B cell (primary cell): ENCODE data around the gene CETP. TPM values are rescaled to one million over a fixed set of nuclear protein-coding genes. Genes with fewer than 3 reads are reported as not detected.
"Not testable (repeated sequence)": the region's sequence is repeated elsewhere in the genome, so short reads cannot be mapped to it uniquely, and the experiment has no call there.

Experiments used
- ATAC-seq: fragments of 200-7000 bp; cut with Tn5 transposase; one replicate; pipeline ENCODE4 v1.10.0; 2021; ENCODE audit warnings: low read depth, mild to moderate bottlenecking, moderate number of reproducible peaks, moderate library complexity
- CTCF ChIA-PET: fragments of 350-600 bp; sonication (Branson Sonifier 250); formaldehyde crosslinking; loops from one replicate; lab custom pipeline; 2021; ENCODE audit warnings: antibody characterized with exemption, inconsistent platforms; lab: Charles Lee
- POLR2A ChIA-PET: fragments of 350-600 bp; sonication (Branson Sonifier 250); formaldehyde crosslinking; loops from one replicate; lab custom pipeline; 2021; ENCODE audit warnings: antibody characterized with exemption; lab: Charles Lee
- DNase-seq: peaks from one replicate; pipeline ENCODE4 v3.0.0; 2013
- H2AFZ ChIP-seq: 2 replicates; pipeline ENCODE4 v1.6.1; 2012; ENCODE audit warnings: mild to moderate bottlenecking, low read depth, low read length; ENCODE audit not compliant: insufficient read depth, poor library complexity, severe bottlenecking
- H3K27ac ChIP-seq, 2 donors: 1 replicate in 1 of 2; 2 replicates in 1 of 2; pipeline ENCODE4 v1.5.1; 2012 to 2013; ENCODE audit warnings: low read length in 2 of 2, mild to moderate bottlenecking in 2 of 2, moderate library complexity in 1 of 2
- H3K27me3 ChIP-seq, 4 experiments: fragments of 200-600 bp in 1 of 4; sonication (generic) in 1 of 4; replicated peaks in 1 of 4; 1 replicate in 2 of 4; 2 replicates in 2 of 4; pipeline versions ENCODE4 v1.6.1 to v1.7.0; 2013 to 2016; ENCODE audit warnings: low read length in 3 of 4, mild to moderate bottlenecking in 2 of 4, mixed read lengths in 1 of 4, moderate library complexity in 1 of 4; ENCODE audit not compliant: insufficient read depth in 4 of 4, control insufficient read depth in 3 of 4; ENCODE audit errors: control extremely low read depth in 1 of 4
- H3K36me3 ChIP-seq, 2 experiments: replicated peaks in 1 of 2; 1 replicate in 1 of 2; 2 replicates in 1 of 2; pipeline versions ENCODE4 v1.6.1 to v1.7.1; 2013; ENCODE audit warnings: low read length in 1 of 2; ENCODE audit not compliant: insufficient read depth in 2 of 2, control insufficient read depth in 1 of 2; ENCODE audit errors: control extremely low read depth in 1 of 2, extremely low read depth in 1 of 2
- H3K4me1 ChIP-seq, 2 donors: fragments of 200-600 bp in 1 of 2; sonication (generic) in 1 of 2; 1 replicate in 1 of 2; 2 replicates in 1 of 2; pipeline versions ENCODE4 v1.5.1 to v1.6.1; 2013 to 2017; ENCODE audit warnings: low read length in 2 of 2; ENCODE audit not compliant: control insufficient read depth in 2 of 2, insufficient read depth in 2 of 2
- H3K4me2 ChIP-seq: replicated peaks from 2 replicates; pipeline ENCODE3; 2012; ENCODE audit warnings: mild to moderate bottlenecking, low read depth, low read length; ENCODE audit not compliant: poor library complexity, severe bottlenecking
- H3K4me3 ChIP-seq, 5 experiments: fragments of 200-600 bp in 1 of 5; sonication (generic) in 1 of 5; 1 replicate in 3 of 5; 2 replicates in 2 of 5; pipeline versions ENCODE4 v1.5.1 to v1.7.0; 2011 to 2016; ENCODE audit warnings: low read length in 4 of 5, mild to moderate bottlenecking in 4 of 5, low read depth in 2 of 5, control low read depth in 1 of 5, moderate library complexity in 1 of 5; ENCODE audit not compliant: insufficient read depth in 1 of 5; ENCODE audit errors: control extremely low read depth in 1 of 5, extremely low read depth in 1 of 5
- H3K79me2 ChIP-seq: fragments of 200-600 bp; sonication (generic); one replicate; pipeline ENCODE4 v1.6.0; 2016; ENCODE audit warnings: low read length; ENCODE audit not compliant: control insufficient read depth, insufficient read depth
- H3K9ac ChIP-seq: fragments of 200-600 bp; sonication (generic); 2 replicates; pipeline ENCODE4 v1.6.1; 2017; ENCODE audit warnings: mild to moderate bottlenecking, low read length, moderate library complexity
- H3K9me3 ChIP-seq, 3 donors: one replicate each; pipeline versions ENCODE4 v1.6.1 to v1.7.1; 2013; ENCODE audit warnings: low read length in 2 of 3; ENCODE audit not compliant: control insufficient read depth in 2 of 3, insufficient read depth in 1 of 3; ENCODE audit errors: control extremely low read depth in 1 of 3
- H4K20me1 ChIP-seq: 2 replicates; pipeline ENCODE4 v1.6.0; 2012; ENCODE audit warnings: mild to moderate bottlenecking, low read length; ENCODE audit not compliant: insufficient read depth, control insufficient read depth, poor library complexity, severe bottlenecking
- H3K27ac Mint-ChIP-seq: one replicate; pipeline ENCODE4 v1.8.0; 2021; ENCODE audit warnings: mixed read lengths
- H3K27me3 Mint-ChIP-seq: one replicate; pipeline ENCODE4 v1.8.0; 2021; ENCODE audit warnings: mixed read lengths
- H3K4me1 Mint-ChIP-seq: one replicate; pipeline ENCODE4 v1.8.0; 2021; ENCODE audit warnings: mixed read lengths
- H3K4me3 Mint-ChIP-seq: one replicate; pipeline ENCODE4 v1.8.0; 2021; ENCODE audit warnings: mixed read lengths
- H3K9me3 Mint-ChIP-seq: one replicate; pipeline ENCODE4 v1.8.0; 2022; ENCODE audit warnings: mixed read lengths; ENCODE audit not compliant: insufficient read depth
- EZH2 ChIP-seq: IDR thresholded peaks from 2 replicates; pipeline ENCODE4 v1.6.1; 2012; ENCODE audit warnings: borderline replicate concordance, low read depth, mild to moderate bottlenecking, moderate library complexity, low read length; ENCODE audit not compliant: insufficient read depth, poor library complexity, severe bottlenecking
- WGBS: methylation state at CpG from one replicate; pipeline ENCODE4 v1.1.5; 2013; ENCODE audit warnings: missing lambda C conversion rate; ENCODE audit not compliant: insufficient coverage; 5-methylcytosine and 5-hydroxymethylcytosine counted together
- intact Hi-C: fragments of 100-400 bp; cut with micrococcal nuclease; formaldehyde crosslinking; loops from one replicate; pipeline ENCODE4 v1.10.0; 2022
- polyA plus RNA-seq: library from polyadenylated mRNA; depleted of rRNA; stranded (reverse); fragments of >200 nt; gene quantifications from 2 replicates; pipeline ENCODE4 v1.2.3, GENCODE V29; 2012
- total RNA-seq, 2 donors: library from RNA; stranded (reverse); fragments of 120-200 nt in 1 of 2; gene quantifications; 1 replicate in 1 of 2; 2 replicates in 1 of 2; pipeline versions ENCODE4 v1.2.3 to v1.2.4, GENCODE V29; 2013 to 2022
- TF ChIP-seq, protein P1 (sequence below): fragments of 200-600 bp; IDR thresholded peaks from one replicate; pipeline ENCODE4 v1.8.0; 2022; ENCODE audit warnings: antibody characterized with exemption, mild to moderate bottlenecking

CETP gene
- total and polyA plus RNA-seq, 2 donors (not counting 1 experiment from before 2014, with no cell fraction given) = 0.18 to 1.3 TPM

DNA sequence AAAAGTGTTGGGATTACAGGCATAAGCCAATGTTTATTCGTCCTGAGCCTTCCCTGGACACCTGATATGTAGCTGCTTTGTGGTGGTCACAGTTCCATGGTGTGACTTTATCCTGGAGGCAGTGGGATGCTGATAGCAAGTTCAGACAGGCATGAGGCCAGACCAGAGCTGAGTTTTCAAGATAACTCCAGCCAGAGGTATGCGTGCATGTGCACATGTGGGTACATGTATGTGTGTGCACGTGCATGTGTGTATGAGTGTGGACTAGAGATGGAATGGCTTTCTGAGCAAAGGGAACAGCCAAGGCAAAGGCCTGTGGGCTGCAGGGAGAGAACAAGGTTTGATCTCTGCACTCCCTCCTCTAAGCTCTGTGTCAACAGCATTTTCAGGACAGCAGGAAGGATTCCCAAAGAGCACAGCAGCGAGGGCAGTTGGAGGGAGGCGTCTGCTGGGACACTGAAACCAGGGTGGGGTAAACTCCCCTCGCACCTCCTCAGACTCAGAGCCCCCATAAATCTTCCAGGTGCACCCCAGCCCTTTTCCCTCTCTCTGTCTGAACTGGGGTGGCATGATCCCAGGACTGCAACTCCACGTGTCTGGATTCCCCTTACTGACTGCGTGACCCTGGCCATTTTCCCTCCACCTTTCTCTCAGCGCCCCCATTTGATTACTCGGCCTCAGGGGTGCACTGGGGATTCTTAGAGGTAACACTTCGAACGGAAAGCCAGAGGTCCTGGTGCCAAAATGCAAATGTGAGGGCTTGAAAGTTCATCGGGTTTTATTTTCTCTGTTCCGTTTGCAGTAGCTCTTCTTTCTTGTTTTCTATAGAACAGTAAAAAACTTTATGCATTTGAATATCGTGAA lies 42.9 kb downstream of the CETP start:
- H3K27me3 ChIP-seq = no peaks in the 10 kb centered on the region
- no peak overlapping the region for H2AFZ ChIP-seq
- H3K27ac ChIP-seq = peak overlapping the region; percentile 71 to 83
- 64% methylated on average over 8 of the region's 15 CpGs for WGBS
- H3K36me3 ChIP-seq = peaks cover 0 to 10% of the 10 kb centered on the region in 2 experiments
- H3K4me1 ChIP-seq = peaks cover 64 to 71% of the 10 kb centered on the region in 2 donors
- peak overlapping the region; percentile 21 for H3K9ac ChIP-seq
- H3K9me3 Mint-ChIP-seq = no peaks in the 10 kb centered on the region
- peaks cover 74% of the 10 kb centered on the region for H3K4me1 Mint-ChIP-seq
- ChIA-PET POLR2A (interaction anchor here (0.9 to 2.2 kb wide), 6 partner anchors 12 to 72 kb away, joined by 3 to 13 read pairs (median 4); partner anchors contain the start of genes HERPUD1 and NLRC5), CTCF (interaction anchor here (0.9 to 2.5 kb wide), 8 partner anchors 12 to 42 kb away, joined by 3 to 14 read pairs (median 4); partner anchors contain the start of gene NLRC5)
- peak overlapping the region; percentile 91 for H3K27ac Mint-ChIP-seq
- H3K27me3 Mint-ChIP-seq = no peaks in the 10 kb centered on the region
- DNase-seq (no peak), ATAC-seq (no peak)
- H3K4me2 ChIP-seq = peak overlapping the region; percentile 57
- intact Hi-C loops = loop anchor here (2.0 to 5.0 kb wide), 2 partner anchors 16 to 37 kb away; partner anchors contain the start of gene NLRC5
- H4K20me1 ChIP-seq = no peaks in the 10 kb centered on the region
- peak overlapping the region; percentile 73 for H3K4me3 Mint-ChIP-seq
- no peak for TF ChIP-seq EZH2
- TF ChIP-seq, protein P1, sequence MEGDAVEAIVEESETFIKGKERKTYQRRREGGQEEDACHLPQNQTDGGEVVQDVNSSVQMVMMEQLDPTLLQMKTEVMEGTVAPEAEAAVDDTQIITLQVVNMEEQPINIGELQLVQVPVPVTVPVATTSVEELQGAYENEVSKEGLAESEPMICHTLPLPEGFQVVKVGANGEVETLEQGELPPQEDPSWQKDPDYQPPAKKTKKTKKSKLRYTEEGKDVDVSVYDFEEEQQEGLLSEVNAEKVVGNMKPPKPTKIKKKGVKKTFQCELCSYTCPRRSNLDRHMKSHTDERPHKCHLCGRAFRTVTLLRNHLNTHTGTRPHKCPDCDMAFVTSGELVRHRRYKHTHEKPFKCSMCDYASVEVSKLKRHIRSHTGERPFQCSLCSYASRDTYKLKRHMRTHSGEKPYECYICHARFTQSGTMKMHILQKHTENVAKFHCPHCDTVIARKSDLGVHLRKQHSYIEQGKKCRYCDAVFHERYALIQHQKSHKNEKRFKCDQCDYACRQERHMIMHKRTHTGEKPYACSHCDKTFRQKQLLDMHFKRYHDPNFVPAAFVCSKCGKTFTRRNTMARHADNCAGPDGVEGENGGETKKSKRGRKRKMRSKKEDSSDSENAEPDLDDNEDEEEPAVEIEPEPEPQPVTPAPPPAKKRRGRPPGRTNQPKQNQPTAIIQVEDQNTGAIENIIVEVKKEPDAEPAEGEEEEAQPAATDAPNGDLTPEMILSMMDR = no peak
- peaks cover 0 to 11% (median 0%) of the 10 kb centered on the region in 3 donors for H3K9me3 ChIP-seq
- H3K79me2 ChIP-seq = peaks cover 58% of the 10 kb centered on the region
- H3K4me3 ChIP-seq = peak overlapping the region in 2 of 5 experiments; percentile 18 to 21

DNA sequence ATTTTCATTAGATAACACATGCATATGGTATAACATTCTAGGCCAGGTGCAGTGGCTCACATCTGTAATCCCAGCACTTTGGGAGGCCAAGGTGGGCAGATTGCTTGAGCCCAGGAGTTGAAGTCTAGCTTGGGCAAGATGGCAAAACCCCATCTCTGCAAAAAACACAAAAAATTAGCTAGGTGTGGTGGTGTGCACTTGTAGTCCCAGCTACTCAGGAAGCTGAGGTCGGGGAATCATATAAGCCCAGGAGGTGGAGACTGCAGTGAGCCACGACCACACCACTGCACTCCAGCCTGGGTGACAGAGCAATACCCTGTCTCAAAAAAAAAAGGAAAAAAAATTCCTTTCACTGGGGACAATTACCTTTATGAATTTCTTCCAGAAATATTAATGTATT lies 43.8 kb downstream of the CETP start:
- Mint-ChIP-seq H3K4me1 (peaks cover 72% of the 10 kb centered on the region), H3K27ac (peak overlapping the region; percentile 78), H3K4me3 (peak overlapping the region; percentile 73)
- Histone ChIP-seq H3K27ac (peak overlapping the region in 1 of 2 donors; percentile 83), H3K79me2 (peaks cover 61% of the 10 kb centered on the region), H3K4me2 (peak overlapping the region; percentile 57), H3K4me1 (peaks cover 58 to 71% of the 10 kb centered on the region in 2 donors), H3K9me3 (peaks cover 0 to 11% (median 0%) of the 10 kb centered on the region in 3 donors)
- not testable (repeated sequence) for H3K4me3 ChIP-seq, ATAC-seq, H2AFZ ChIP-seq, H3K27me3 Mint-ChIP-seq, H3K36me3 ChIP-seq, DNase-seq, H4K20me1 ChIP-seq, H3K9me3 Mint-ChIP-seq, H3K27me3 ChIP-seq, H3K9ac ChIP-seq
- ChIA-PET POLR2A (interaction anchor here (0.6 to 1.9 kb wide), 6 partner anchors 13 to 36 kb away, joined by 3 to 18 read pairs (median 4); no protein-coding TSS in a partner anchor), CTCF (interaction anchor here (0.9 to 2.5 kb wide), 8 partner anchors 11 to 42 kb away, joined by 3 to 14 read pairs (median 4); partner anchors contain the start of gene NLRC5)
- intact Hi-C loops = loop anchor here (2.0 kb wide), 1 partner anchor 17 kb away; the partner anchor contains the start of gene NLRC5
- no CpG with 5 or more reads among the region's 2 CpGs for WGBS
